ENCODE measurements around the gene PRIM2.
A peak's percentile ranks its signal among the peaks of the same experiment; 100 is the strongest.

The PRIM2 gene

DNA sequence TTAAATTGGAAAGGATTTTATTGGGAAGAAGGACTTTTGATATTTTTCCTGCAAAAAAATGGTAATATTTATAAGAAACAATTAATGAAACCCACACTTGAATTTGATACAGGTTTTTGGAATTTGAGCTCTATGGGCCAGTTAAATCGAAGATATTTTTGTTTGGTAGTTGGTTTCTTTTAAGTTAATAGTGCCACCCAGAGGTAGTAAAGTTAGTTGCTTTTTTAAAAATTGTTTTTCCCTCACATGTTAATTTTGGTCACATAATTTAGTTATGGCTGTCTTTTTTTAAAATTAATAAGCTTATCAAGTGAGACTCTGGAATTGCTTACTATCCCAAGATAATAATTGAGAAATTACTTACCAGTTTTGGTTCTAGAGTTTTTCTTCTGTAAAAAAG, 7.1 kb downstream of the PRIM2 start:
- Histone ChIP-seq H3K79me2 (ENCODE audit: insufficient read depth, low read length) (peaks cover 52% of the 10 kb centered on the region), H3K4me3 (ENCODE audit: insufficient read depth, low read length, poor library complexity, severe bottlenecking) (no peak overlapping the region), H3K9me2 (replicated peaks; ENCODE audit: insufficient read depth, low read length) (no peaks in the 10 kb centered on the region), H3K36me3 (ENCODE audit: low read length) (peaks cover 79% of the 10 kb centered on the region), H3K4me2 (ENCODE audit: low read depth, low read length, poor library complexity, severe bottlenecking) (no peak overlapping the region), H4K20me1 (ENCODE audit: low read depth, low read length) (peaks cover 6% of the 10 kb centered on the region; the same call in 1 of the 2 replicates), H3K27me3 (ENCODE audit: low read length) (no peaks in the 10 kb centered on the region), H3K9ac (ENCODE audit: low read length) (no peak overlapping the region), H3K27ac (ENCODE audit: low read depth, low read length) (no peak overlapping the region), H3F3A (ENCODE audit: insufficient read depth) (peaks cover 15% of the 10 kb centered on the region), H3K9me3 (ENCODE audit: insufficient read depth, low read length) (peaks cover 14% of the 10 kb centered on the region; the same call in 1 of the 2 replicates), H2AFZ (ENCODE audit: low read depth, low read length, severe bottlenecking) (no peak overlapping the region)
- TF ChIP-seq EZH2phosphoT487 (conservative IDR thresholded peaks at IDR 0.05; ENCODE audit: low read length) (no peak), CTCF (IDR thresholded peaks at IDR 0.05; ENCODE audit: insufficient read depth, low read length, poor library complexity, severe bottlenecking) (peak; percentile 76)

- Histone ChIP-seq H3F3A (ENCODE audit: insufficient read depth) (peaks cover 15% of the 10 kb centered on the region), H3K9me3 (ENCODE audit: insufficient read depth, low read length) (peaks cover 24% of the 10 kb centered on the region; the same call in 1 of the 2 replicates), H3K27ac (ENCODE audit: low read depth, low read length) (no peak overlapping the region), H3K4me2 (ENCODE audit: low read depth, low read length, poor library complexity, severe bottlenecking) (no peak overlapping the region), H3K27me3 (ENCODE audit: low read length) (no peaks in the 10 kb centered on the region), H4K20me1 (ENCODE audit: low read depth, low read length) (peaks cover 6% of the 10 kb centered on the region; the same call in 1 of the 2 replicates), H3K9me2 (replicated peaks; ENCODE audit: insufficient read depth, low read length) (no peaks in the 10 kb centered on the region), H3K4me3 (ENCODE audit: insufficient read depth, low read length, poor library complexity, severe bottlenecking) (no peak overlapping the region), H2AFZ (ENCODE audit: low read depth, low read length, severe bottlenecking) (no peak overlapping the region), H3K9ac (ENCODE audit: low read length) (no peak overlapping the region), H3K79me2 (ENCODE audit: insufficient read depth, low read length) (peaks cover 60% of the 10 kb centered on the region), H3K36me3 (ENCODE audit: low read length) (peaks cover 83% of the 10 kb centered on the region)
- TF ChIP-seq CTCF (IDR thresholded peaks at IDR 0.05; ENCODE audit: insufficient read depth, low read length, poor library complexity, severe bottlenecking) (no peak), EZH2phosphoT487 (conservative IDR thresholded peaks at IDR 0.05; ENCODE audit: low read length) (no peak)
Measured at GRCh38 chr6:57327311-57327710, 9.9 kb downstream of the PRIM2 start.

DNA sequence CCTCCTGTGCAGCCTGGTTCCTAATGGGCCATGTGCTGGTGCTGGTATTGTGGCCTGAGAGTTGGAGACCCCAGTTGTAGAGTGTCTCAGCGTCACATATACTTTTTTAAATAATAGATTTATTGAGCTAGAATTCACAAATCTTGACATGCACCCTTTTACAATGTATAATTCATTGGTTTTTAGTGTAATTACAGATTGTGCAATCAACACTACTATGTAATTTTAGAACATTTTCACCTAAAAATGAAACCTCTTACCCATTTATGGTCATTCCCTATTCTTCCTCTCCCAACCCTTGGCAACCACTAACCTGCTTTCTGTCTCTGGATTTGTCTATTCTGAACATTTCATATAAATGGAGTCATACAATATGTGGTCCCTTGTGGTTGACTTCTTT, 10.6 kb downstream of the PRIM2 start:
- H4K20me1 ChIP-seq (ENCODE audit: low read depth, low read length): peaks cover 6% of the 10 kb centered on the region; the same call in 1 of the 2 replicates
- H3K27me3 ChIP-seq (ENCODE audit: low read length): no peaks in the 10 kb centered on the region
- no peak overlapping the region for H3K4me3 ChIP-seq (ENCODE audit: insufficient read depth, low read length, poor library complexity, severe bottlenecking)
- peaks cover 63% of the 10 kb centered on the region for H3K79me2 ChIP-seq (ENCODE audit: insufficient read depth, low read length)
- H3K27ac ChIP-seq (ENCODE audit: low read depth, low read length): no peak overlapping the region
- H3F3A ChIP-seq (ENCODE audit: insufficient read depth): peaks cover 11% of the 10 kb centered on the region
- TF ChIP-seq CTCF (IDR thresholded peaks at IDR 0.05; ENCODE audit: insufficient read depth, low read length, poor library complexity, severe bottlenecking): no peak
- no peaks in the 10 kb centered on the region for H3K9me2 ChIP-seq (replicated peaks; ENCODE audit: insufficient read depth, low read length)
- H3K4me2 ChIP-seq (ENCODE audit: low read depth, low read length, poor library complexity, severe bottlenecking): no peak overlapping the region
- no peak overlapping the region for H2AFZ ChIP-seq (ENCODE audit: low read depth, low read length, severe bottlenecking)
- H3K9ac ChIP-seq (ENCODE audit: low read length): no peak overlapping the region
- peaks cover 24% of the 10 kb centered on the region; the same call in 1 of the 2 replicates for H3K9me3 ChIP-seq (ENCODE audit: insufficient read depth, low read length)
- peaks cover 88% of the 10 kb centered on the region for H3K36me3 ChIP-seq (ENCODE audit: low read length)
